NB4 (cell line): ENCODE data around the gene DAPL1.

Experiments used
- DNase-seq: peaks from one replicate; pipeline ENCODE4 v3.0.0; 2010; ENCODE audit warnings: low read depth
- H3K4me3 ChIP-seq: one replicate; pipeline ENCODE4 v1.5.1; 2011; ENCODE audit warnings: mild to moderate bottlenecking, low read depth, low read length, moderate library complexity
- MYC ChIP-seq: IDR thresholded peaks from 2 replicates; pipeline ENCODE4 v1.6.1; 2011; ENCODE audit warnings: low read depth, low read length
- POLR2A ChIP-seq: IDR thresholded peaks from 2 replicates; pipeline ENCODE4 v1.6.1; 2011; ENCODE audit warnings: mild to moderate bottlenecking; ENCODE audit not compliant: insufficient read length; ENCODE audit errors: extremely low read depth
- TF ChIP-seq, protein P1 (sequence below): IDR thresholded peaks from 2 replicates; pipeline ENCODE4 v1.6.1; 2011; ENCODE audit warnings: low read depth, low read length
- TF ChIP-seq, protein P2 (sequence below): IDR thresholded peaks from one replicate; pipeline ENCODE4 v1.5.1; 2012; ENCODE audit warnings: low read depth, low read length

Gene DAPL1

GRCh38 chr2:158796652-158797051 is 1.5 kb downstream of the DAPL1 start:
- no peak overlapping the region for H3K4me3 ChIP-seq
- TF ChIP-seq MYC: no peak
- TF ChIP-seq POLR2A: no peak
- TF ChIP-seq, protein P1, sequence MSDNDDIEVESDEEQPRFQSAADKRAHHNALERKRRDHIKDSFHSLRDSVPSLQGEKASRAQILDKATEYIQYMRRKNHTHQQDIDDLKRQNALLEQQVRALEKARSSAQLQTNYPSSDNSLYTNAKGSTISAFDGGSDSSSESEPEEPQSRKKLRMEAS: no peak
- TF ChIP-seq, protein P2, sequence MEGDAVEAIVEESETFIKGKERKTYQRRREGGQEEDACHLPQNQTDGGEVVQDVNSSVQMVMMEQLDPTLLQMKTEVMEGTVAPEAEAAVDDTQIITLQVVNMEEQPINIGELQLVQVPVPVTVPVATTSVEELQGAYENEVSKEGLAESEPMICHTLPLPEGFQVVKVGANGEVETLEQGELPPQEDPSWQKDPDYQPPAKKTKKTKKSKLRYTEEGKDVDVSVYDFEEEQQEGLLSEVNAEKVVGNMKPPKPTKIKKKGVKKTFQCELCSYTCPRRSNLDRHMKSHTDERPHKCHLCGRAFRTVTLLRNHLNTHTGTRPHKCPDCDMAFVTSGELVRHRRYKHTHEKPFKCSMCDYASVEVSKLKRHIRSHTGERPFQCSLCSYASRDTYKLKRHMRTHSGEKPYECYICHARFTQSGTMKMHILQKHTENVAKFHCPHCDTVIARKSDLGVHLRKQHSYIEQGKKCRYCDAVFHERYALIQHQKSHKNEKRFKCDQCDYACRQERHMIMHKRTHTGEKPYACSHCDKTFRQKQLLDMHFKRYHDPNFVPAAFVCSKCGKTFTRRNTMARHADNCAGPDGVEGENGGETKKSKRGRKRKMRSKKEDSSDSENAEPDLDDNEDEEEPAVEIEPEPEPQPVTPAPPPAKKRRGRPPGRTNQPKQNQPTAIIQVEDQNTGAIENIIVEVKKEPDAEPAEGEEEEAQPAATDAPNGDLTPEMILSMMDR: no peak
- DNase-seq: no peak

DNA sequence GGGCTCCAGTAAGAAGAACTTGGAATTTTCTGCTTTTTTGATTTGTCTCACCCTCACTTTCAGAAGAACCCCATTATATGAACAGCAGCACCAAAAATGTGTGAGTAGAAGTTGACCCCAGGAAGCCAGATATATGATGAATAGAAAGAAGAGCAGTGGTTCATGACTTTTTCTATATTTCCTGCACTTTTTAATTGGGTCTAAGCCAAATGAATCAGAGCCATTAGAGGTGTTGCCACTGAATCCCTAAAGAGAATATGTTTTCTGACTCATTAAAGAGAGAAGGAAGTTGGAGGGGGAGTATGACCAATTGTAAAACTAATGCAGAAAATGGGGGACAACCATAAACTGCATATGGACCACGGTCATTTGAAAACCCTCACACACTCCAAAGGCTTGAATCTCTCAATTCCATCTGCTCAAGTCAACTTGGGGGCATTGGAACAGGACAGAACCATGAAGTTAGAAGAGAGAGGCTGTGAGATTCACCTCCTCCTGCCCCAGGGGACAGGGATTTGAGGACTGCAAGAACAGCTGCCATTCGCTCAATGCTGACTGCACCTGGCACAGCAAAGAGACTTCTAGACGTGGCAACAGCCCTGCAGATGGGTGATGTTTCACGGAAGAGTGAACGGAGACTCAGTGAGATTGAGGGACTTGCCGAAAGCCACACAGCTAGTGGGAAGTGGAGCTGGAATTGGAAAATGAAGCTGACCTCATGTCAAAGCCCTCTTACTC is 3.0 kb downstream of the DAPL1 start:
- no peak for DNase-seq
- no peak overlapping the region for H3K4me3 ChIP-seq
- no peak for TF ChIP-seq MYC
- TF ChIP-seq, protein P2: no peak
- no peak for TF ChIP-seq POLR2A
- TF ChIP-seq, protein P1: no peak

GRCh38 chr2:158799181-158799580 is 4.1 kb downstream of the DAPL1 start:
- DNase-seq: no peak
- TF ChIP-seq, protein P2: no peak
- TF ChIP-seq MYC: no peak
- TF ChIP-seq, protein P1: no peak
- no peak for TF ChIP-seq POLR2A
- no peak overlapping the region for H3K4me3 ChIP-seq

DNA sequence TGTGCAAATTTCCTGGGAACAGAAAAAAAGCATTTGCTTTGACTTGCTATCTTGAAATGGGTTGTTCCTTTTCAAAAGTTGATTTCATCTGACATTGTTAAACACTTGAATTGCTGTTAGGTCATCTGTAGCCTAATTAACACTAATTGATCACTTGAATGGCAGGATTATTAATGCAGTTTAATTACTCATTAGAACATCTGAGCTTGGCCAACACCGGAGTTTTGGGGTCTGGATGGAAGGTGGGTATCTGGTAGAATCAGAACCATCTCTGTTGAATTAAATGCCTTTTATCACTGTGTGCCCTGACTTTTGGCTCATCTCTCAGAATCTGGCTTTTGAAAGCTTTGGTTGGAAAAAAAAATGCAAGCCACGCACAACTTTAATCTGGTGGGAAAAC is 8.4 kb downstream of the DAPL1 start:
- DNase-seq: no peak
- no peak for TF ChIP-seq MYC
- TF ChIP-seq, protein P1: no peak
- TF ChIP-seq POLR2A: no peak
- H3K4me3 ChIP-seq: no peak overlapping the region

GRCh38 chr2:158805255-158805654 is 10.1 kb downstream of the DAPL1 start:
- no peak for DNase-seq
- TF ChIP-seq MYC (no peak), POLR2A (no peak)
- TF ChIP-seq, protein P1: no peak
- TF ChIP-seq, protein P2: no peak
- H3K4me3 ChIP-seq: no peak overlapping the region

DNA sequence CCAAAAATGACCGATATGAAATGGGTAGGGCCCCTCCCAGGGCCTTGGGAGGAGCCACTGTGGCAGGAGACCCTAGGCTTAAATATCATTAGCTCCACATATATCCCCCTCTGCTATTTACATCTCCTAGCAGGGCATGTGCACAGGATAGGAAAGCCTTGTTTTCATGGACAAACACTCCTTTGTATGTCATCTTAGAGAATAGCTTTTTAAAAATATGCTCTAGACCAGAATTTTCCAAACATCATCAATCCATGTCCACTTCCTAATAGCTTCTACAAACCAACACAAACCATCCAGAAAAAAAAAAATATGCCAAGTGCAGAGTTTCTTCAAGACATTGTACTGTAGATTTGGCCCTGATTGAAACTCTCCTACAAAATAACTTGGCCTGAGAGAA is 10.8 kb downstream of the DAPL1 start:
- no peak overlapping the region for H3K4me3 ChIP-seq
- no peak for TF ChIP-seq POLR2A
- no peak for TF ChIP-seq MYC
- no peak for DNase-seq
